ENCODE data around the gene PCLO. TPM values are rescaled to one million over a fixed set of nuclear protein-coding genes. Genes with fewer than 3 reads are reported as not detected.
"Not testable (repeated sequence)": the region's sequence is repeated elsewhere in the genome, so short reads cannot be mapped to it uniquely, and the experiment has no call there.

Gene PCLO
- total RNA-seq, 2 experiments from 2014 or later: not detected

- Mint-ChIP-seq H3K27ac (no peak overlapping the region), H3K9me3 (peaks cover 5% of the 10 kb centered on the region), H3K27me3 (ENCODE audit: low read depth) (no peaks in the 10 kb centered on the region), H3K36me3 (ENCODE audit: low read depth) (no peaks in the 10 kb centered on the region), H3K4me3 (no peak overlapping the region), H3K4me1 (ENCODE audit: low read depth) (no peaks in the 10 kb centered on the region)
- intact Hi-C loops (cut with micrococcal nuclease): no loop called here
- no peak for DNase-seq
- CTCF ChIA-PET: no interaction called here
Observed at GRCh38 chr7:83060218-83060617, 102.5 kb downstream of the PCLO start.

- H3K9me3 Mint-ChIP-seq: peaks cover 6% of the 10 kb centered on the region
- CTCF ChIA-PET: no interaction called here
- H3K27ac Mint-ChIP-seq: no peak overlapping the region
- intact Hi-C loops (cut with micrococcal nuclease): no loop called here
- no peaks in the 10 kb centered on the region for H3K27me3 Mint-ChIP-seq (ENCODE audit: low read depth)
- no peaks in the 10 kb centered on the region for H3K4me1 Mint-ChIP-seq (ENCODE audit: low read depth)
- DNase-seq: no peak
- H3K4me3 Mint-ChIP-seq: no peak overlapping the region
- no peaks in the 10 kb centered on the region for H3K36me3 Mint-ChIP-seq (ENCODE audit: low read depth)
Observed at GRCh38 chr7:83058667-83059066, 104.0 kb downstream of the PCLO start.

- CTCF ChIA-PET: no interaction called here
- H3K27me3 Mint-ChIP-seq (ENCODE audit: low read depth): no peaks in the 10 kb centered on the region
- no peak for DNase-seq
- no peaks in the 10 kb centered on the region for H3K4me1 Mint-ChIP-seq (ENCODE audit: low read depth)
- H3K36me3 Mint-ChIP-seq (ENCODE audit: low read depth): no peaks in the 10 kb centered on the region
- H3K9me3 Mint-ChIP-seq: peaks cover 2% of the 10 kb centered on the region
- no peak overlapping the region for H3K4me3 Mint-ChIP-seq
- H3K27ac Mint-ChIP-seq: no peak overlapping the region
- intact Hi-C loops (cut with micrococcal nuclease): no loop called here
Observed at GRCh38 chr7:83055197-83055596, 107.5 kb downstream of the PCLO start.

DNA sequence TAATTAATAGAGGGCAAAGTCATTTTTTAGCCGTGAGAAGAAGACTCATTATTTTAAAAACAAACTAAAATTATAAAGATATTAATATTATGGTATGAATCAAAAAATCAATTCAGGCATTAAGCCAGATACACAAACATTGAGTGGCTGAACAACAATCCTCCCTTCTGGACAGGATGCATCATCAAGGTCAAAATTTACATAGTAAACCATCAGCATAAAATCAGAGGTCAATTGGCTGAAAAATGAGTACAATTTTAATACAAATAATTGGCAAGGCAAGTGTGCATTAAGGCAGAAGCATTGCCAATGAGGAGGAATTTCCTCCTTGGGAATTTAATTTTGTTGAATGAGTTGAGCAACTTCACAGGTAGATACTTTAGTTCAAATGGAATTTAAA is 108.2 kb downstream of the PCLO start:
- H3K27ac Mint-ChIP-seq: no peak overlapping the region
- no peaks in the 10 kb centered on the region for H3K27me3 Mint-ChIP-seq (ENCODE audit: low read depth)
- H3K9me3 Mint-ChIP-seq: peaks cover 2% of the 10 kb centered on the region
- DNase-seq: no peak
- H3K36me3 Mint-ChIP-seq (ENCODE audit: low read depth): no peaks in the 10 kb centered on the region
- CTCF ChIA-PET: no interaction called here
- H3K4me3 Mint-ChIP-seq: no peak overlapping the region
- H3K4me1 Mint-ChIP-seq (ENCODE audit: low read depth): no peaks in the 10 kb centered on the region
- intact Hi-C loops (cut with micrococcal nuclease): no loop called here

DNA sequence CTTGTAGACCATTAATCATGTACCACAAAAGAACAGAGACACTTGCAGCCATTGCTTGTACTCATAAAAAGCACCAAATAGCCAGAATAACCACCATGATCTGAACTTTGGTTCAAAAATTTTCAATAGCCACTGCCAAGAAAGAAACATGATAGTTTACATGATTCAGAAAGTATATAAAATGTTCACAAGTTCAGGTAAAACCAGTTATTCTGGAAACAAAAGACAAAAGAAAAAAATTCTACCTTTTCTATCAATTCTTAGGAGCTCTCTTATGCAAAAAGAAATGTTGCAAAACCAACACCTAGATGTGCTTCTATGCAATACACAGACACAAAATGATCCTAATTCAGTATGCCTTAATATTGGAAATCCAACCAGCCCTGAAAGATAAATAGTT is 108.7 kb downstream of the PCLO start:
- CTCF ChIA-PET: no interaction called here
- no peaks in the 10 kb centered on the region for H3K4me1 Mint-ChIP-seq (ENCODE audit: low read depth)
- no peaks in the 10 kb centered on the region for H3K36me3 Mint-ChIP-seq (ENCODE audit: low read depth)
- H3K9me3 Mint-ChIP-seq: peaks cover 2% of the 10 kb centered on the region
- no peaks in the 10 kb centered on the region for H3K27me3 Mint-ChIP-seq (ENCODE audit: low read depth)
- H3K4me3 Mint-ChIP-seq: no peak overlapping the region
- H3K27ac Mint-ChIP-seq: no peak overlapping the region
- DNase-seq: no peak
- intact Hi-C loops (cut with micrococcal nuclease): no loop called here

DNA sequence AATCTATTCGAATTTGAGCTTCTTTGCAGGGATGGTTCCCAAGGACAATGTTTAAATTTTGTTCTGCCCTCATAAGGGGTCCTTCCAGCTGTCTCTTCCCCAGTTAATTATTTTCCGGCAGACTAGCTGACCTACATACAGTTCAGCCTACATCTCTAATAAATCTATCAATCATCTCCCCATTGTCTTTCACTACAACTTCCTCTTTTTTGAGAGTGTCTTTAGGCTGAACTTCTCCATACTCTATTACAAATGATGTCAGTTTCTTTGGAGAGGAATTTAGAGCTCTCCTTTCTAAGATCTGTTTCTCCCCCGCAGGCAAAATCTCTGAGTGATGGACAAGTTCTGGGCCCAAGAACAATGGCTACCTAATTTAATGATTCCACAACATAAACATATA is 122.2 kb downstream of the PCLO start:
- H3K36me3 Mint-ChIP-seq (ENCODE audit: low read depth): no peaks in the 10 kb centered on the region
- no peak overlapping the region for H3K4me3 Mint-ChIP-seq
- H3K4me1 Mint-ChIP-seq (ENCODE audit: low read depth): no peaks in the 10 kb centered on the region
- H3K27me3 Mint-ChIP-seq (ENCODE audit: low read depth): no peaks in the 10 kb centered on the region
- no peak for DNase-seq
- intact Hi-C loops (cut with micrococcal nuclease): no loop called here
- CTCF ChIA-PET: interaction anchor here (0.6 kb wide), 1 partner anchor 287 kb away, joined by 3 read pairs; no protein-coding TSS in a partner anchor
- no peak overlapping the region for H3K27ac Mint-ChIP-seq
- no peaks in the 10 kb centered on the region for H3K9me3 Mint-ChIP-seq

GRCh38 chr7:83038787-83039186 is 123.9 kb downstream of the PCLO start:
- Mint-ChIP-seq H3K27me3 (ENCODE audit: low read depth) (no peaks in the 10 kb centered on the region), H3K27ac (no peak overlapping the region), H3K4me3 (no peak overlapping the region), H3K4me1 (ENCODE audit: low read depth) (no peaks in the 10 kb centered on the region), H3K9me3 (no peaks in the 10 kb centered on the region), H3K36me3 (ENCODE audit: low read depth) (no peaks in the 10 kb centered on the region)
- intact Hi-C loops (cut with micrococcal nuclease): no loop called here
- DNase-seq: no peak
- CTCF ChIA-PET: no interaction called here

- intact Hi-C loops (cut with micrococcal nuclease): no loop called here
- no peaks in the 10 kb centered on the region for H3K27me3 Mint-ChIP-seq (ENCODE audit: low read depth)
- CTCF ChIA-PET: no interaction called here
- DNase-seq: no peak
- H3K9me3 Mint-ChIP-seq: no peaks in the 10 kb centered on the region
- no peak overlapping the region for H3K4me3 Mint-ChIP-seq
- H3K36me3 Mint-ChIP-seq (ENCODE audit: low read depth): no peaks in the 10 kb centered on the region
- no peaks in the 10 kb centered on the region for H3K4me1 Mint-ChIP-seq (ENCODE audit: low read depth)
- H3K27ac Mint-ChIP-seq: no peak overlapping the region
Observed at GRCh38 chr7:83036721-83037380, 125.8 kb downstream of the PCLO start.

DNA sequence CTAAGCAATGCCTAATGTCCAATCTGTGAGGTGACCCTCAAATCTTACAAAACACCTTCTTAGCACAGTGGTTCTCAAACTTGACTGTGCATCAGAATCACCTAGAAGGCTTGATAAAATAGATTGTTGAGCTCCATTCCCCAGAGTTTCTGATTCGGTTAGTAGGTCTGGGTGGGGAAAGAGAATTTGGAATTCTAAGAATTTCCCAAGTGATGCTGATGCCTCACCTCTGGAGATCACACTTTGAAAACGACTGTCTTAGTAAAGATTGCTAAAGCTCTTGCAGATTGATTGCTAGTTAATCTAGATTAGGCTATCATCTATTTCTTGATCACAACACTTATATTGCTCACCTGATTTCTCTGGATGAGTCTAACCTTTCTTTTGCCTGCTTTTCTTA is 126.6 kb downstream of the PCLO start:
- Mint-ChIP-seq H3K36me3 (ENCODE audit: low read depth) (no peaks in the 10 kb centered on the region), H3K27me3 (ENCODE audit: low read depth) (no peaks in the 10 kb centered on the region), H3K9me3 (peaks cover 3% of the 10 kb centered on the region), H3K4me3 (no peak overlapping the region), H3K27ac (no peak overlapping the region), H3K4me1 (ENCODE audit: low read depth) (no peaks in the 10 kb centered on the region)
- DNase-seq: no peak
- intact Hi-C loops (cut with micrococcal nuclease): no loop called here
- CTCF ChIA-PET: no interaction called here

DNA sequence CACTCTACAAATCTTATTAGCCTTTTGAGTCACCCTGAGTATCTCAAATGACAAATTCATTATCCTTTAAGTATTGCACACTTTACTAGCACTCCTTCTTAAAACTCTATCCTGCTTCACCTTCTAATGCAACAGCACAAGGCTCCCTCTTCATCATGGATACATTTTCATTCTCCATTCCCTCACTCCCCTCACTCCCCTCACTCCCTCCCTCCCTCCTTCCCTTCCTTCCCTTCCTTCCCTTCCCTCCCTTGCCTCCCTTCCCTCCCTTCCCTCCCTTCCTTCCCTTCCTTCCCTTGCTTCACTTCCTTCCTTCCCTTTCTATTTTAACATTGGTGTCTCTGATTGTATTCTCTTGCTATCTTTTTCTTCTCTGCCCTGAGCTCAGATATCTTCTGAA is 130.5 kb downstream of the PCLO start:
- CTCF ChIA-PET: no interaction called here
- intact Hi-C loops (cut with micrococcal nuclease): no loop called here
- H3K36me3 Mint-ChIP-seq (ENCODE audit: low read depth): no peaks in the 10 kb centered on the region

DNA sequence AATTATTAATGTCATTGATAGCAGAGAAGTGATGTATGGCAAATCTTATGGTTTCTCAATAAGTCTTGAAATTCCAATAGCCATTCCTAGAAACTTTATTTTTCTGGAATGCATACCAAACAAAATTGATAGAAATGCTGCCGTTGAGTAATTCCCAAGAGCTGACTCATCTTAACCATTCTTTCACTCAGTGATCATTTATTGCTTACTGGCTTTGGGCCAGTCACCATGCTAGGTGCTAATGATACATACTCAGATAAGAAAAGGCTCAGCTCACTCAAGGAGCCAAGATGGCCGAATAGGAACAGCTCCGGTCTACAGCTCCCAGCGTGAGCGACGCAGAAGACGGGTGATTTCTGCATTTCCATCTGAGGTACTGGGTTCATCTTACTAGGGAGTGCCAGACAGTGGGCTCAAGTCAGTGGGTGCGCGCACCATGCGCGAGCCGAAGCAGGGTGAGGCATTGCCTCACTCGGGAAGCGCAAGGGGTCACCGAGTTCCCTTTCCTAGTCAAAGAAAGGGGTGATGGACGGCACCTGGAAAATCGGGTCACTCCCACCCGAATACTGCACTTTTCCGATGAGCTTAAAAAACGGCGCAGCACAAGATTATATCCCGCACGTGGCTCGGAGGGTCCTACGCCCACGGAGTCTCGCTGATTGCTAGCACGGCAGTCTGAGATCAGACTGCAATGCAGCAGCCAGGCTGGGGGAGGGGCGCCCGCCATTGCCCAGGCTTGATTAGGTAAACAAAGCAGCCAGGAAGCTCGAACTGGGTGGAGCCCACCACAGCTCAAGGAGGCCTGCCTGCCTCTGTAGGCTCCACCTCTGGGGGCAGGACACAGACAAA is 138.6 kb downstream of the PCLO start:
- H3K9me3 Mint-ChIP-seq; intact Hi-C loops (cut with micrococcal nuclease); H3K4me1 Mint-ChIP-seq (ENCODE audit: low read depth); H3K36me3 Mint-ChIP-seq (ENCODE audit: low read depth); DNase-seq; H3K27ac Mint-ChIP-seq; H3K4me3 Mint-ChIP-seq; H3K27me3 Mint-ChIP-seq (ENCODE audit: low read depth): not testable (repeated sequence)
- CTCF ChIA-PET: interaction anchor here (1.0 kb wide), 1 partner anchor 13 kb away, joined by 3 read pairs; no protein-coding TSS in a partner anchor

More for the DNA sequence above, 130.5 kb downstream of the PCLO start:
- Mint-ChIP-seq H3K9me3 (peaks cover 3% of the 10 kb centered on the region), H3K27me3 (ENCODE audit: low read depth) (no peaks in the 10 kb centered on the region), H3K4me3 (no peak overlapping the region), H3K27ac (no peak overlapping the region), H3K4me1 (ENCODE audit: low read depth) (no peaks in the 10 kb centered on the region)
- no peak for DNase-seq

DNA sequence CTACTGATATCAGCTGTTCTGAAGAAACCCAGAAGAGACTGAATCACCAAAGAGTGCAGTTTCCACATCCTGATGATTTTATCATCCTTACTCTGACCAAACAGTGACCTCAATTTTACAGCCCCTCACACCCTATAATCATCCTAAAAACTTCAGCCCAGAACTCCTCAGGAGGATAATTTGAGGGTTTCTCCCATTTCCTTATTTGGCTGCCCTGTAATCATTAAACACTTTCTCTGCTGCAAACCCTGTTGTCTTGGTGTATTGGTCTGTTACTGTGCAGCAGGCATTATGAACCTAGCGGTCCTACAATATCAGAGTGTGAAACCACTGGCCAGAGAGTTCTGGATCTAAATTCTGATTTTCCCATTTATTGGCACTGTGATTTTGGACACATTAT is 141.7 kb downstream of the PCLO start:
- Mint-ChIP-seq H3K27ac (no peak overlapping the region), H3K4me3 (no peak overlapping the region)
- intact Hi-C loops (cut with micrococcal nuclease): no loop called here

GRCh38 chr7:83020161-83020560 is 142.5 kb downstream of the PCLO start:
- CTCF ChIA-PET: no interaction called here
- peaks cover 2% of the 10 kb centered on the region for H3K9me3 Mint-ChIP-seq
- no peaks in the 10 kb centered on the region for H3K4me1 Mint-ChIP-seq (ENCODE audit: low read depth)
- H3K36me3 Mint-ChIP-seq (ENCODE audit: low read depth): no peaks in the 10 kb centered on the region
- H3K27me3 Mint-ChIP-seq (ENCODE audit: low read depth): no peaks in the 10 kb centered on the region
- no peak for DNase-seq
- intact Hi-C loops (cut with micrococcal nuclease): no loop called here
- no peak overlapping the region for H3K4me3 Mint-ChIP-seq
- no peak overlapping the region for H3K27ac Mint-ChIP-seq

More for the DNA sequence above, 141.7 kb downstream of the PCLO start:
- Mint-ChIP-seq H3K36me3 (ENCODE audit: low read depth) (no peaks in the 10 kb centered on the region), H3K27me3 (ENCODE audit: low read depth) (no peaks in the 10 kb centered on the region), H3K9me3 (peaks cover 2% of the 10 kb centered on the region), H3K4me1 (ENCODE audit: low read depth) (no peaks in the 10 kb centered on the region)
- CTCF ChIA-PET: no interaction called here
- DNase-seq: no peak

Measured in activated naive CD4-positive, alpha-beta T cell treated with anti-CD3 and anti-CD28 coated beads for 36 hours (primary cell).